Ovary (tissue), 9 donors: ENCODE results near the gene KCNMA1. TPM values are rescaled to one million over a fixed set of nuclear protein-coding genes. Genes with fewer than 3 reads are reported as not detected.
A peak's percentile ranks its signal among the peaks of the same experiment; 100 is the strongest.

ENCODE experiments used
- DNase-seq, 5 donors: peaks; one replicate each; pipeline ENCODE4 v3.0.0-alpha.2; 2019 to 2020
- H3K27ac ChIP-seq, 2 donors: fragments of 200-600 bp; one replicate each; pipeline versions ENCODE4 v1.5.1 to v1.8.0; 2019 to 2022
- H3K27me3 ChIP-seq: fragments of 200-600 bp; one replicate; pipeline ENCODE4 v1.8.0; 2022
- H3K36me3 ChIP-seq: fragments of 200-600 bp; sonication (generic); one replicate; pipeline ENCODE4 v1.5.1; 2019
- H3K4me1 ChIP-seq: one replicate; pipeline ENCODE4 v1.8.1; 2013; ENCODE audit warnings: mild to moderate bottlenecking, moderate library complexity; ENCODE audit not compliant: insufficient read depth
- H3K4me3 ChIP-seq: fragments of 200-600 bp; sonication (generic); one replicate; pipeline ENCODE4 v1.5.1; 2017
- H3K9me3 ChIP-seq, 2 donors: fragments of 200-600 bp in 1 of 2; sonication (generic) in 1 of 2; one replicate each; pipeline versions ENCODE4 v1.5.1 to v1.8.1; 2013 to 2019; ENCODE audit warnings: mild to moderate bottlenecking in 1 of 2, moderate library complexity in 1 of 2
- EP300 ChIP-seq: sonication (generic); formaldehyde crosslinking; IDR thresholded peaks from one replicate; pipeline ENCODE4 v1.6.1; 2017; ENCODE audit warnings: antibody characterized with exemption
- POLR2A ChIP-seq: fragments of 450-650 bp; IDR thresholded peaks from one replicate; pipeline ENCODE4 v1.6.1; 2017; ENCODE audit warnings: antibody characterized with exemption, mild to moderate bottlenecking, moderate library complexity
- WGBS, 3 donors: extraction: QIAGEN DNeasy Blood & Tissue Kit in 1 of 3; methylation state at CpG; one replicate each; pipeline versions ENCODE4 v1.1.5 to v1.1.7; 2013 to 2017; 5-methylcytosine and 5-hydroxymethylcytosine counted together
- intact Hi-C, 4 donors: fragments of 100-400 bp; cut with DNase I; formaldehyde crosslinking; loops; one replicate each; pipeline versions ENCODE4 v1.11.0 to v1.15.1; 2022 to 2023
- polyA plus RNA-seq, 2 donors: library from polyadenylated mRNA; stranded (reverse); fragments of 200-250 nt in 1 of 2; fragments of 350-450 nt in 1 of 2; fragmentation: Illumina TruSeq in 1 of 2; extraction: RNeasy Lipid Tissue Mini Kit (QIAGEN cat#74804) in 1 of 2; gene quantifications; one replicate each; pipeline ENCODE4 v1.2.3, GENCODE V29; 2013 to 2014
- total RNA-seq, 7 donors: library from RNA; depleted of rRNA in 2 of 7; stranded (reverse); fragments of >200 nt in 2 of 7; fragmentation: NEBNext Ultra II Directional in 3 of 7; extraction: Animal tissue kit (Norgen Biotek cat#: 25700) in 3 of 7; gene quantifications; one replicate each; pipeline versions ENCODE4 v1.1.0 to v1.2.4, GENCODE V29; 2016 to 2023
- TF ChIP-seq, protein P1 (sequence below), 3 donors: fragments of 450-650 bp in 2 of 3; fragments of 200-600 bp in 1 of 3; IDR thresholded peaks; one replicate each; pipeline versions ENCODE4 v1.5.1 to v1.8.0; 2016 to 2022; ENCODE audit warnings: antibody characterized with exemption in 3 of 3, mild to moderate bottlenecking in 1 of 3
- donor health status: DM: no; HTN: no; CAD: no; lungs with moderate emphysema.
- donor health status: DM: no; HTN: no; CAD: no.
- donor health status: Bipolar disorder and iron deficiency.
- donor health status: DM: yes; HTN: yes; CAD: no.
- donor health status: DM: no; HTN: no; CAD: no.
- donor health status: DM: yes; HTN: yes; CAD: no.

KCNMA1 gene
- total and polyA plus RNA-seq, 9 donors = 7.0 to 83.8 (median 25.1) TPM

DNA sequence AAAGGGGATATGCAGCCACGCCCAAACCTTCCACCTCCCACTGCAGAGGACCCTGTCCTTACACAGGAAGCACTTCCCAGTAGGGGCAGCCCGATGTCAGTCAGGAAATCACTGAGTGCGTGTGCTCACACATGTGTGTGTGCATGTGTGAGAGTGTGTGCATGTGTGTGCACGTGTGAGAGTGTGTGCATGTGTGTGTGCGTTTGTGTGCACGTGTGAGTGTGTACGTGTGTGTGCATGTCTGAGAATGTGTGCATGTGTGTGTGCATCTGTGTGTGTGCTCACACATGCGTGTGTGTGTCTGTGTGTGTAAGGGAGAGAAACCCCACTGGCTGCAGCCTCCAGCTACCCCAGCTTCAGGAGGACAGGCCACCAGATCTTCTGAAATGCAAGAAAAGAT, 229.3 kb downstream of the KCNMA1 start:
- Histone ChIP-seq H3K9me3 (no peaks in the 10 kb centered on the region), H3K36me3 (no peaks in the 10 kb centered on the region), H3K27ac (no peak overlapping the region), H3K27me3 (no peaks in the 10 kb centered on the region), H3K4me3 (no peak overlapping the region), H3K4me1 (peaks cover 3% of the 10 kb centered on the region)
- WGBS, 3 donors = 88 to 96% (median 94%) methylated on average over 8 of the region's 8 CpGs
- TF ChIP-seq POLR2A (no peak), EP300 (no peak)
- TF ChIP-seq, protein P1, sequence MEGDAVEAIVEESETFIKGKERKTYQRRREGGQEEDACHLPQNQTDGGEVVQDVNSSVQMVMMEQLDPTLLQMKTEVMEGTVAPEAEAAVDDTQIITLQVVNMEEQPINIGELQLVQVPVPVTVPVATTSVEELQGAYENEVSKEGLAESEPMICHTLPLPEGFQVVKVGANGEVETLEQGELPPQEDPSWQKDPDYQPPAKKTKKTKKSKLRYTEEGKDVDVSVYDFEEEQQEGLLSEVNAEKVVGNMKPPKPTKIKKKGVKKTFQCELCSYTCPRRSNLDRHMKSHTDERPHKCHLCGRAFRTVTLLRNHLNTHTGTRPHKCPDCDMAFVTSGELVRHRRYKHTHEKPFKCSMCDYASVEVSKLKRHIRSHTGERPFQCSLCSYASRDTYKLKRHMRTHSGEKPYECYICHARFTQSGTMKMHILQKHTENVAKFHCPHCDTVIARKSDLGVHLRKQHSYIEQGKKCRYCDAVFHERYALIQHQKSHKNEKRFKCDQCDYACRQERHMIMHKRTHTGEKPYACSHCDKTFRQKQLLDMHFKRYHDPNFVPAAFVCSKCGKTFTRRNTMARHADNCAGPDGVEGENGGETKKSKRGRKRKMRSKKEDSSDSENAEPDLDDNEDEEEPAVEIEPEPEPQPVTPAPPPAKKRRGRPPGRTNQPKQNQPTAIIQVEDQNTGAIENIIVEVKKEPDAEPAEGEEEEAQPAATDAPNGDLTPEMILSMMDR (IDR thresholded peaks at IDR 0.05) = no peak
- intact Hi-C loops = no loop called here
- DNase-seq = no peak

DNA sequence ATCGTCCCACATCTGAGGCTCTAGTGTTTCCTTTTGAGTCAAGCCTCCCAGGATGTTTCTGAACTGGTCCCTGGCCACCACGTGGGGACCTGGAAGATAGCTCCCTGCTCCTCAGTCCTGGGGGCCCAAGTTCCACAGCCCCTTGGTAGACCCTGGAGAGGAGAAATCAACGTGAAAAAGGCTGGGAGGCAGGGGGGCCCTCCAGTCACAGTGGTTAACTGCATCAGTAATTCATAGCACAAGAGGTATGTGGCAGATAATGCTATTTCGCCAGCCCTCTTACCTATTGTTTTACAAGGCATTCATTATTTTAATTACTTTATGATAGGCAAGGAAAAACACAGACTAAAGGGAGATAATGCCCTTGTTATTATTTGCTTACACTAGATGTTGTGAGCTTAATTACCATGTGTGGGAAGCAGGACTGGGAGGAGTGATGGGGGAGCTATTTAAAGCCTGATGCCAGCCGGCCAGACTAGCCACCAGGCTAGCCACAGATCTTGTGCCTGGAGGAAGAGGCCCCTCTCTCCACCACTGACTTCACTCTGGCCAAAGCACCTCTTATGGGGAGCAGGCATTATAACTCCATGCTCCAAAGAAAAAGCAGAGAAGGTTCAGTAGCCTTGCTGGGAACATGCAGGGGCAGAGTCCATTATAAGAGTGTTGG, 230.7 kb downstream of the KCNMA1 start:
- 72 to 73% (median 72%) methylated on average over 5 of the region's 5 CpGs for WGBS, 3 donors
- no peak for DNase-seq
- Histone ChIP-seq H3K9me3 (no peaks in the 10 kb centered on the region), H3K4me1 (peaks cover 3% of the 10 kb centered on the region), H3K36me3 (no peaks in the 10 kb centered on the region), H3K27me3 (no peaks in the 10 kb centered on the region), H3K27ac (no peak overlapping the region), H3K4me3 (no peak overlapping the region)
- TF ChIP-seq, protein P1 (IDR thresholded peaks at IDR 0.05) = no peak
- TF ChIP-seq EP300 = no peak
- TF ChIP-seq POLR2A = no peak
- intact Hi-C loops = no loop called here

DNA sequence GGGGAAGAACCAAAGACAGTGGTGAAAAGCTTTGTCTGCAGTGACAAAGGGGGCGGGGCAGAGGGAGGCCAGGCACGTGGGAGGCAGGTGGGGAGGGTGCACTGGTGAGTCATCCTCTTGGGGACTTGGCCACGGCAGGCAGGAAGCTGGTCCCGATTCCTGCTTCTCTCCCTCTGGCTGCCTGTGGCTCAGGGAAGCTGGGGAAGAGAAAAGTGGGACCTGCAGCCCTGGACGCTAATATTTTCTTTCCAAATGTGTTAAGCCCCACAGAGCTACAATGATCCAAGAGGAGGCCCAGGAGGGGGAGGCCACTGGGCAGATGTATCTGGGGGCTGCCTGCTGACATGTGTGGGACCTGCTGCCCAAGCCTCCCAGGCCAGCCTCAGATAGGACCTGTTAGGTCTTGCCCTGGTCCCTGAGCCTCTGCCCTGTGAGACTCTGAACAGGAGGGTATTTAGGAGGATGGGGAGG, 231.8 kb downstream of the KCNMA1 start:
- intact Hi-C loops = no loop called here
- no peak overlapping the region for H3K27ac ChIP-seq
- H3K27me3 ChIP-seq = no peaks in the 10 kb centered on the region
- TF ChIP-seq POLR2A = no peak
- TF ChIP-seq, protein P1 (IDR thresholded peaks at IDR 0.05) = no peak
- no peak for TF ChIP-seq EP300
- H3K9me3 ChIP-seq = no peaks in the 10 kb centered on the region
- H3K4me1 ChIP-seq = peaks cover 3% of the 10 kb centered on the region
- H3K4me3 ChIP-seq = no peak overlapping the region
- DNase-seq = peak; percentile 59 to 79 (median 72)
- no peaks in the 10 kb centered on the region for H3K36me3 ChIP-seq
- 14 to 18% (median 15%) methylated on average over 5 of the region's 5 CpGs for WGBS, 3 donors

DNA sequence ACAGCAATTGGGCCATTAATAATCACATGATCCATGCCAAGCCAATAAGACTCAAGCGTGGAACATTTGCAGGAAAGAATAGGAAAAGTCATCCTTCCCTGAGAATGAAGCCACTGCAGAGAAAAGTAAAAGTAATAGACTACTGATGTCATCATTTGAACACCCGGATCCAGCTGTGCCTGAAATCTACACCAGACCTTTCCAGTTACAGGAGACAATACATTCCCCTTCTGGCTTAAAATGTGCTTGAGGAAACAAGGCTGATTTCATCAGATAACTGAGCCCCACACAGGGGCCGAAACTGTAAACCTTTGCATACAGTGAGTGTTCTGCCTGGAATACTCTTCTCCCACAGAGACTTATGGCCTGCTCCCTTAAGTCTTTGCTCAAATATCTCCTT, 232.8 kb downstream of the KCNMA1 start:
- no peak for DNase-seq
- Histone ChIP-seq H3K4me1 (peaks cover 3% of the 10 kb centered on the region), H3K27me3 (no peaks in the 10 kb centered on the region), H3K4me3 (no peak overlapping the region), H3K27ac (no peak overlapping the region), H3K36me3 (no peaks in the 10 kb centered on the region), H3K9me3 (no peaks in the 10 kb centered on the region)
- TF ChIP-seq, protein P1 (IDR thresholded peaks at IDR 0.05) = no peak
- no peak for TF ChIP-seq POLR2A
- no peak for TF ChIP-seq EP300
- WGBS, 3 donors = 60 to 64% (median 62%) methylated on average over 3 of the region's 3 CpGs
- intact Hi-C loops = loop anchor here in 1 of 4 donors (5.0 kb wide), 1 partner anchor 493 kb away; no protein-coding TSS in a partner anchor
